ENCODE data around the gene FUCA2. TPM values are rescaled to one million over a fixed set of nuclear protein-coding genes. Genes with fewer than 3 reads are reported as not detected.
"Not testable (repeated sequence)": the region's sequence is repeated elsewhere in the genome, so short reads cannot be mapped to it uniquely, and the experiment has no call there.

The FUCA2 gene
- total RNA-seq, 1 donor from 2014 or later = 16.1 TPM

DNA sequence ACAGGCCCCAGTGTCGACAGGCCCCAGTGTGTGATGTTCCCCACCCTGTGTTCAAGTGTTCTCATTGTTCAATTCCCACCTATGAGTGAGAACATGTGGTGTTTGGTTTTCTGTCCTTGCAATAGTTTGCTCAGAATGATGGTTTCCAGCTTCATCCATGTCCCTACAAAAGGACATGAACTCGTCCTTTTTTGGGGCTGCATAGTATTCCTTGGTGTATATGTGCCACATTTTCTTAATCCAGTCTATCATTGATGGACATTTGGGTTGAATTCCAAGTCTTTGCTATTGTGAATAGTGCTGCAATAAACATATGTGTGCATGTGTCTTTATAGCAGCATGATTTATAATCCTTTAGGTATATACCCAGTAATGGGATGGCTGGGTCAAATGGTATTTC lies 42.7 kb downstream of the FUCA2 start:
- DNase-seq; H3K27me3 Mint-ChIP-seq; H3K4me1 Mint-ChIP-seq; H3K4me3 Mint-ChIP-seq; H3K27ac Mint-ChIP-seq; intact Hi-C loops (cut with micrococcal nuclease); H3K9me3 Mint-ChIP-seq: not testable (repeated sequence)
- peaks cover 35% of the 10 kb centered on the region for H3K36me3 Mint-ChIP-seq (ENCODE audit: low read depth)

DNA sequence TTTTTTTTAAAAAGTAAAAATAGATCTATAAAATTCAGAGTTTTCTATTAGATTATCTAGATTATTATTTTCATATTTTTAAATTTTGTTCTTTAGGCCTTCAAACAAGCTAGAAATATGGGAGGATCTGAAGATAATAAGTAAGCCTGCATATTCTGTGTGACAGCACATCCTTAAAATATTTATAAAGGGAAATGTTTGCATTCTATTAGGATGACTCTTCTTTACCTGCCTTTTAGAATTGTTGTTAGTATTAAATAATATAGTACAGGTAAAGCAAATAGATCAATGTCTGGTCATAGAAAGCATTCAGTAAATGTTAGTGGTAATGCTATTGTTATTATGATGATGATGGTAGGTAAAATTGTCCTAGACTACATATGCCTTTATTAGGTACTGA lies 43.5 kb downstream of the FUCA2 start:
- Mint-ChIP-seq H3K4me3 (no peak overlapping the region), H3K36me3 (ENCODE audit: low read depth) (peaks cover 33% of the 10 kb centered on the region), H3K27me3 (no peaks in the 10 kb centered on the region), H3K4me1 (peaks cover 2% of the 10 kb centered on the region), H3K27ac (no peak overlapping the region), H3K9me3 (no peaks in the 10 kb centered on the region)
- no peak for DNase-seq
- intact Hi-C loops (cut with micrococcal nuclease) = no loop called here

DNA sequence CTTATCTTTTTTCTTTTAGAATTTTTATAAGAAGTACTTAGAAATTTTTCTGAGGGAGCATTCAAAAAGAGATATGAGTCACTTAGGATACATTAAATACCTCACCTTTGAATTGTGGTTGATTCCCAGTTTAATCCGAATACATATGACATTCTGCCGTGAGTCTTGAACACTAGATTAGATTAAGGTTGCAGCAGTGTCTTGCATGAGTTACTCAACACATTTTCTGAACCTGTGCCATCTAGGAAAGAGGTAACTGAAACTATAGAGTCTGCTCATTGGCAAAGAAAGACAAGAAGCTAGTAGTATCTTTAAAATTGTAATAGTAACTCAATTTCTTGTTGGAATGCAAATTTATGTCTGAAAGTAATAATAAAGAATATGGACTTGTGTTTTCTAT lies 46.0 kb downstream of the FUCA2 start:
- intact Hi-C loops (cut with micrococcal nuclease) = no loop called here
- peaks cover 2% of the 10 kb centered on the region for H3K4me1 Mint-ChIP-seq
- no peaks in the 10 kb centered on the region for H3K27me3 Mint-ChIP-seq
- no peak overlapping the region for H3K27ac Mint-ChIP-seq
- H3K4me3 Mint-ChIP-seq = no peak overlapping the region
- H3K36me3 Mint-ChIP-seq (ENCODE audit: low read depth) = peaks cover 31% of the 10 kb centered on the region
- no peaks in the 10 kb centered on the region for H3K9me3 Mint-ChIP-seq
- DNase-seq = no peak

DNA sequence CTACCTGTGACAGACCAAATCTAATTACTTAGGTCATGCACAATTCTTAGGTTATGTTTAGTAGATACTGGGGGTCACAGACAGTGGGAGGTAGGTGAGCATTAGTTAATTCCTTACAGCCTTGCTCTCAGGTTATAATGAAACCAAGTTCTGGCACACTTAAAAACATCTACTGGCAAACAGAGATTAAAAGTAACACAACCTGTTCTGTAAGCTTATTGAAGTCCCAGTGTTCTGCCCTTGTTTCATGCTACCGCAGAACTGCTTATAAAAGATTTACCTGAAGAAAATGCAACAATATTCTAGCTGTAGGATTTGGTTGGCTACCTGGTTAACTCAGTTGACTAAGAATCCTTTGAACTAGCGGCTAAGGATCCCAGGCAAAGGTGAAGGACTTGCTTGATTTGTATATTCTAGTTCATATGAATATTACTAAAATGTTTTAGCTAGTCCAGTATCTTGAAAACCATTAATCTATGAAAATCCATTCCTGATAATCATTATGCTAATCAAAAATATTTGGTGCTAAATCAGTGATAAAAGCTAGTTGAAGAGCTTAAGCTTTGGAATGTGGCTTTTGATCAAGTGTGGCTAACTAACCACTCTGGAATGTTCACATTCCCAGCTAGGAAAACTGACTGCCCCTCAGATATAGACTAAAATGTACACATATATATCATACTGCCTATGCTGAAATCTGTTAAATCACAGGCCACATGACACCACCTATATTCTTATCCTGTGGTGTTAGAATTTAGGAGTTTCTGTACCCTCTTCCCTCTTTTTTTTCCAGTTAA lies 53.8 kb downstream of the FUCA2 start:
- peaks cover 20% of the 10 kb centered on the region for H3K36me3 Mint-ChIP-seq (ENCODE audit: low read depth)

DNA sequence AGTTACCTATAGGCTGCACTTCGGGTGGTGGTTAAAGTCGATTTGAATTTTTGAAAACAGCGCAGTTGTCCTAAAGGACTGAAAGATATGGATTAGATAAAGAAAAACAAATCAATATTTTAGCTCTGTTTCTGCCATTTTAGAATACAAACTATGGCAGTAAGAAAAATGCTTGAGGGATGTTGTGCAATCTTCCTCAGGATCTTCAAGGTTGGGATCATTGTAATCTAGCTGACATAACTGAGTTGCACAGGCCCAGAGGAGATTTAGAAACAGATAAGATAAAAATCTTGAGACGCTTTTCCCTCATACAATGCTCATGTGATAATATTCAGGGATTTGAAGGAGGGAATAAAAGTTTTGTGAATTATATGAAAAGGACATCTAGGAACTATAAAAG lies 60.0 kb downstream of the FUCA2 start:
- DNase-seq = no peak
- intact Hi-C loops (cut with micrococcal nuclease) = loop anchor here (2.0 to 5.0 kb wide), 6 partner anchors 85 to 1304 kb away; partner anchors contain the start of genes LTV1, NMBR, STX11 and VTA1
- no peaks in the 10 kb centered on the region for H3K27me3 Mint-ChIP-seq
- peak overlapping the region; percentile 99 for H3K27ac Mint-ChIP-seq
- peaks cover 19% of the 10 kb centered on the region for H3K36me3 Mint-ChIP-seq (ENCODE audit: low read depth)
- no peaks in the 10 kb centered on the region for H3K9me3 Mint-ChIP-seq
- H3K4me3 Mint-ChIP-seq = peak overlapping the region; percentile 91
- peaks cover 33% of the 10 kb centered on the region for H3K4me1 Mint-ChIP-seq

More for the DNA sequence above, 53.8 kb downstream of the FUCA2 start:
- Mint-ChIP-seq H3K9me3 (no peaks in the 10 kb centered on the region), H3K4me1 (peaks cover 10% of the 10 kb centered on the region), H3K4me3 (no peak overlapping the region), H3K27ac (no peak overlapping the region), H3K27me3 (no peaks in the 10 kb centered on the region)
- intact Hi-C loops (cut with micrococcal nuclease) = no loop called here
- no peak for DNase-seq

DNA sequence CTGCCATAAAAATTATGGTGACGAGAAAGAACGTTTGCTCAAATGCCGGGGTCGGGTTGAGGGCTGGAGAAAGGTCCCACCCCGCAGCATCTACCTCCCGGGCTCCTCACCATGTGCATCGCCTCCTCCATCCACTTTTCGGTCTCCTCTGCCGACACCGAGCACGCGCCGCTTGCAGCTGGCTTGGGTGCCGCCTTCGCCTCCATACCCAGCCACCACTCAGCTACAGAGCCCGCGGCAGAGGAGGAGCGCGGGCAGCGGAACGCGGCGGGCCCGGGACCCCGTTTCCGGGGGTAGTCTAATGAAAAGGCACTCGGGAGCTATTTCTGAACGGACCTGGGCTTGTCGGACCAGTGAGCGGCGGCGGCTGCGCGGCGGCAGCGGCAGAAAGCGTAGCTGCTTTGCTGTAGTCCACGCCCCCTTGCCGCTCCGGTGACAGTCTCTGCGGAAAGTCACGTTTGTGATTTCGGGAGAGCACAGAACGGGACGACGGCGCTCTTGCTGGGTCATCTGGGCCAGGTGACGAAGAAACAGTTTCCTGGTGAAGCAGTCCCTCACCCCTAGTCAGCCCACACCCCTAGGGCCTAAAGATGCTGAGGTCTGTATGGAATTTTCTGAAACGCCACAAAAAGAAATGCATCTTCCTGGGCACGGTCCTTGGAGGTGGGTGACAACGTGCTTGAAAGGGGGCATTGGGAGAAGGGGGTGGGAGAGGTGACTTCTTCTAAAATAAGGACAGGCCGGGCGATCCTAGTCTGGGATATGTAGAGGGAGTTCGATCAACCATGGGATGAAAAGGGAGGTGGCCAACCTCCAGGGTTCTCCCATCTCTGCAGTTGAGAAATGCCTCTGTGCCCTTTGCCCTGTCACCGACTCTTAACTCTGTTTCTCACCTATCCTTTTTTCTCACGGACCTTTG lies 60.8 kb downstream of the FUCA2 start, which contains the start of the genes ADAT2 and PEX3:
Gene ADAT2 (minus strand): TSS at position 243 of the 919 bp plus-strand sequence. CDS start 37 bp downstream, at position 206.
Gene PEX3 (plus strand): TSS at position 353 of the 919 bp plus-strand sequence. CDS start 238 bp downstream, at position 591.
- H3K27me3 Mint-ChIP-seq = no peaks in the 10 kb centered on the region
- H3K4me3 Mint-ChIP-seq = peak within 1 kb of the TSS; percentile 91
- DNase-seq = peak; percentile 98
- peak within 1 kb of the TSS; percentile 99 for H3K27ac Mint-ChIP-seq
- H3K36me3 Mint-ChIP-seq (ENCODE audit: low read depth) = peaks cover 21% of the 10 kb centered on the region
- H3K4me1 Mint-ChIP-seq = peaks cover 36% of the 10 kb centered on the region
- H3K9me3 Mint-ChIP-seq = no peaks in the 10 kb centered on the region
- intact Hi-C loops (cut with micrococcal nuclease) = loop anchor here (1.0 to 5.0 kb wide), 10 partner anchors 9 to 1303 kb away; partner anchors contain the start of genes FUCA2, LTV1, NMBR and SF3B5

DNA sequence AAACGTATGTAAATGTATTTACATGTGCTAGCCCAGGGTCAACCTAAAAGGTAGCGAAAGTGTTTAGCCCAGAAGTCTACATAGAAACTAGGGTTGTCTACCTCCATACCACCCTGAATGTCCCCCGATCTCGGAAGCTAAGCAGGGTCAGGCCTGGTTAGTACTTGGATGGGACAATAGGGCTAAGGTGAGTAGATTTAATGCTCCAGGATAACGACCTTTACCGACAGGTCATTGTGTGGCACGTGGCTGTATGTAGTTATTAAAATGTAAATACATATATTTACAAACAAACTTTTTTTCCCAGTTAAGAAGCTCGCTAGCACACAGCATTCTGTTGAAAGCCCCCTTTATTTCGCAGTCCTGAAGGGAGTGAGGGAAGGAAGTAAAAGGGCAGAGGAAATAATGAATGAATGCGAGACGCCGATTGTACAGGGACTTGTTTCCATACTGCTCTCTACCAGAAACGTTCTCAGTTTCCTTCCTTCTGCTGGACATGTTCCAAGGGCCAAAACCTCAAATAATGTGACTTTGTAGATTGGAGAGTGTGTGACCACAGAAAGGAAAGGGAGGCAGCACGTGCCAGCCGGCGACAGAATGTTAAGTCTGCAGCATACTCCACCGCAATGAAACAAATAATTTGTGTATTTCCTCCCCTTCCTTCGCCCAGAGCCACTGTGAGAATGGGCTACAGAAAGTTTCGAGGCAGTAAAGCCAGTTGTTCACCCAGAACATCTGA lies 61.6 kb downstream of the FUCA2 start:
- Mint-ChIP-seq H3K27ac (peak overlapping the region; percentile 99), H3K4me3 (peak overlapping the region; percentile 91), H3K36me3 (ENCODE audit: low read depth) (peaks cover 28% of the 10 kb centered on the region), H3K27me3 (no peaks in the 10 kb centered on the region), H3K9me3 (no peaks in the 10 kb centered on the region), H3K4me1 (peaks cover 36% of the 10 kb centered on the region)
- peak; percentile 86 for DNase-seq
- intact Hi-C loops (cut with micrococcal nuclease) = loop anchor here (1.0 to 10.0 kb wide), 11 partner anchors 9 to 1303 kb away; partner anchors contain the start of genes FUCA2, LTV1, NMBR and SF3B5

DNA sequence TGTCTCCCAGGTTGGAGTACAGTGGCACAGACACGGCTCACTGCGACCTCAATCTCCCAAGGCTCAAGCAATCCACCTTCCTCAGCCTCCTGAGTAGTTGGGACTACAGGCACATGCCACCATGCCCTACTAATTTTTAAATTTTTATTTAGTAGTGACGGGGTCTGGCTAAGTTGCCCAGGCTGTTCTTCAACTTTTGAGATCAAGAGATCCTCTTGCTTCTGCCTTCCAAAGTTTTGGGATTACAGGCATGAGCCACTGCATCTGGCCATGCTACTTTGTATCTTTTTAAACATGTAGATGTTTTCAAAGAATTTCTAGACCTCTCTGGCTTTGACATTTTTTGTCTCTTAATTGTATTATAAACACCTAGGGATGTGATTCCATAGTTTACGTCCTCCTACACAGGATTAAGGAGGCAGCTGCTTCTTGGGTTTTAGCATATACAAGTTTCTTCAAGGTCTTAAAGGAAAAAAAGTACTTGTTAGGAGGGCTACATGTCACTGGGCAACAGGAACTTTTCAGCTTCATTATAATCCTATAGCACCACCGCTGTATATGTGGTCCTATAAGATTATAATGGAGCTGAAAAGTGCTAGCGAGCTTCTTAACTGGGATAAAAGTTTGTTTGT lies 62.3 kb downstream of the FUCA2 start:
- Mint-ChIP-seq H3K36me3 (ENCODE audit: low read depth) (peaks cover 28% of the 10 kb centered on the region), H3K9me3 (no peaks in the 10 kb centered on the region), H3K27ac (peak overlapping the region; percentile 99), H3K4me1 (peaks cover 37% of the 10 kb centered on the region), H3K27me3 (no peaks in the 10 kb centered on the region), H3K4me3 (peak overlapping the region; percentile 91)
- no peak for DNase-seq
- intact Hi-C loops (cut with micrococcal nuclease) = loop anchor here (10.0 kb wide), 1 partner anchor 1054 kb away; no protein-coding TSS in a partner anchor

DNA sequence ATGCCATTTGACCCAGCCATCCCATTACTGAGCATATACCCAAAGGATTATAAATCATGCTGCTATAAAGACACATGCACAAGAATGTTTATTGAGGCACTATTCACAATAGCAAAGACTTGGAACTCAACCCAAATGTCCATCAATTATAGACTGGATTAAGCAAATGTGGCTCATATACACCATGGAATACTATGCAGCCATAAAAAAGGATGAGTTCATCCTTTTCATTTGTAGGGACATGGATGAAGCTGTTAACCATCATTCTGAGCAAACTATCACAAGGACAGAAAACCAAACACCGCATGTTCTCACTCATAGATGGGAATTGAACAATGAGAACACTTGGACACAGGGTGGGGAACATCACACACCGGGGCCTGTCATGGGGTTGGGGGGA lies 63.7 kb downstream of the FUCA2 start:
- not testable (repeated sequence) for H3K4me3 Mint-ChIP-seq, DNase-seq, H3K9me3 Mint-ChIP-seq, H3K27ac Mint-ChIP-seq, H3K27me3 Mint-ChIP-seq
- H3K4me1 Mint-ChIP-seq = peaks cover 38% of the 10 kb centered on the region
- H3K36me3 Mint-ChIP-seq (ENCODE audit: low read depth) = peaks cover 36% of the 10 kb centered on the region
- intact Hi-C loops (cut with micrococcal nuclease) = loop anchor here (10.0 kb wide), 1 partner anchor 1053 kb away; no protein-coding TSS in a partner anchor

Other genes starting within 250 kb of the FUCA2 start
- 46.0 and 47.7 TPM in 2 replicates for gene ADAT2, start 61.0 kb downstream of the FUCA2 start, total RNA-seq
- gene PEX3, start 60.9 kb downstream of the FUCA2 start, total RNA-seq = 26.0 and 28.5 TPM in 2 replicates
- gene PHACTR2, start 166.2 kb upstream of the FUCA2 start, total RNA-seq = 47.7 and 53.8 TPM in 2 replicates

Data from activated CD4-positive, alpha-beta T cell treated with anti-CD3 and anti-CD28 coated beads, Interleukin-2, amount 10 ng/mL, durations not matched to agents 24 days and 14 days (primary cell).